ENCODE measurements around the gene FBXW4. TPM values are rescaled to one million over a fixed set of nuclear protein-coding genes. Genes with fewer than 3 reads are reported as not detected.

FBXW4 gene
- total and polyA plus RNA-seq, 2 donors, result 32.0 to 32.9 TPM

- no peaks in the 10 kb centered on the region for H3K27me3 ChIP-seq (ENCODE audit: control insufficient read depth in 2 of 2, insufficient read depth in 1 of 2, low read length in 1 of 2)
- no peak for DNase-seq (ENCODE audit: low read depth in 6 of 9, low spot score in 9 of 9)
- no peak overlapping the region for H3K27ac ChIP-seq (ENCODE audit: low read depth in 1 of 2, low read length in 1 of 2)
- peaks cover 7 to 9% of the 10 kb centered on the region in 2 donors for H3K4me1 ChIP-seq (ENCODE audit: control insufficient read depth in 2 of 2, insufficient read depth in 2 of 2, low read length in 2 of 2)
- no peak overlapping the region for H3K4me3 ChIP-seq (ENCODE audit: low read length in 2 of 2)
- WGBS, result 93% methylated on average over 7 of the region's 7 CpGs
- H3K9me3 ChIP-seq (ENCODE audit: control insufficient read depth in 2 of 2, insufficient read depth in 1 of 2, low read length in 1 of 2), result no peaks in the 10 kb centered on the region
- H3K36me3 ChIP-seq (ENCODE audit: control insufficient read depth in 2 of 2, insufficient read depth in 2 of 2, low read length in 1 of 2), result peaks cover 3 to 5% of the 10 kb centered on the region in 2 donors
These were observed 4.5 kb downstream of the FBXW4 start for GRCh38 chr10:101690461-101690860.

GRCh38 chr10:101687071-101687658 lies 7.8 kb downstream of the FBXW4 start:
- Histone ChIP-seq H3K27me3 (ENCODE audit: control insufficient read depth in 2 of 2, insufficient read depth in 1 of 2, low read length in 1 of 2) (no peaks in the 10 kb centered on the region), H3K4me1 (ENCODE audit: control insufficient read depth in 2 of 2, insufficient read depth in 2 of 2, low read length in 2 of 2) (peaks cover 0 to 7% of the 10 kb centered on the region in 2 donors), H3K27ac (ENCODE audit: low read depth in 1 of 2, low read length in 1 of 2) (no peak overlapping the region), H3K9me3 (ENCODE audit: control insufficient read depth in 2 of 2, insufficient read depth in 1 of 2, low read length in 1 of 2) (no peaks in the 10 kb centered on the region), H3K4me3 (ENCODE audit: low read length in 2 of 2) (no peak overlapping the region), H3K36me3 (ENCODE audit: control insufficient read depth in 2 of 2, insufficient read depth in 2 of 2, low read length in 1 of 2) (peaks cover 3 to 5% of the 10 kb centered on the region in 2 donors)
- no peak for DNase-seq (ENCODE audit: low read depth in 6 of 9, low spot score in 9 of 9)
- WGBS, result 69% methylated on average over 3 of the region's 3 CpGs

GRCh38 chr10:101686133-101686925 lies 8.6 kb downstream of the FBXW4 start:
- H3K9me3 ChIP-seq (ENCODE audit: control insufficient read depth in 2 of 2, insufficient read depth in 1 of 2, low read length in 1 of 2), result no peaks in the 10 kb centered on the region
- H3K4me1 ChIP-seq (ENCODE audit: control insufficient read depth in 2 of 2, insufficient read depth in 2 of 2, low read length in 2 of 2), result peaks cover 0 to 7% of the 10 kb centered on the region in 2 donors
- 98% methylated on average over 5 of the region's 5 CpGs for WGBS
- no peak overlapping the region for H3K27ac ChIP-seq (ENCODE audit: low read depth in 1 of 2, low read length in 1 of 2)
- H3K4me3 ChIP-seq (ENCODE audit: low read length in 2 of 2), result no peak overlapping the region
- DNase-seq (ENCODE audit: low read depth in 6 of 9, low spot score in 9 of 9), result no peak
- no peaks in the 10 kb centered on the region for H3K27me3 ChIP-seq (ENCODE audit: control insufficient read depth in 2 of 2, insufficient read depth in 1 of 2, low read length in 1 of 2)
- peaks cover 3 to 5% of the 10 kb centered on the region in 2 donors for H3K36me3 ChIP-seq (ENCODE audit: control insufficient read depth in 2 of 2, insufficient read depth in 2 of 2, low read length in 1 of 2)

GRCh38 chr10:101684782-101685181 lies 10.2 kb downstream of the FBXW4 start:
- 96% methylated on average over 1 of the region's 1 CpG for WGBS
- peaks cover 0 to 7% of the 10 kb centered on the region in 2 donors for H3K4me1 ChIP-seq (ENCODE audit: control insufficient read depth in 2 of 2, insufficient read depth in 2 of 2, low read length in 2 of 2)

GRCh38 chr10:101683276-101683675 lies 11.7 kb downstream of the FBXW4 start:
- H3K4me1 ChIP-seq (ENCODE audit: control insufficient read depth in 2 of 2, insufficient read depth in 2 of 2, low read length in 2 of 2), result peaks cover 0 to 7% of the 10 kb centered on the region in 2 donors
- H3K27ac ChIP-seq (ENCODE audit: low read depth in 1 of 2, low read length in 1 of 2), result peak overlapping the region in 1 of 2 donors; percentile 18
- no peak overlapping the region for H3K4me3 ChIP-seq (ENCODE audit: low read length in 2 of 2)
- WGBS, result 97% methylated on average over 3 of the region's 3 CpGs
- no peak for DNase-seq (ENCODE audit: low read depth in 6 of 9, low spot score in 9 of 9)
- H3K9me3 ChIP-seq (ENCODE audit: control insufficient read depth in 2 of 2, insufficient read depth in 1 of 2, low read length in 1 of 2), result no peaks in the 10 kb centered on the region
- H3K36me3 ChIP-seq (ENCODE audit: control insufficient read depth in 2 of 2, insufficient read depth in 2 of 2, low read length in 1 of 2), result peaks cover 0 to 5% of the 10 kb centered on the region in 2 donors
- no peaks in the 10 kb centered on the region for H3K27me3 ChIP-seq (ENCODE audit: control insufficient read depth in 2 of 2, insufficient read depth in 1 of 2, low read length in 1 of 2)

More at GRCh38 chr10:101684782-101685181, 10.2 kb downstream of the FBXW4 start:
- no peaks in the 10 kb centered on the region for H3K9me3 ChIP-seq (ENCODE audit: control insufficient read depth in 2 of 2, insufficient read depth in 1 of 2, low read length in 1 of 2)
- DNase-seq (ENCODE audit: low read depth in 6 of 9, low spot score in 9 of 9), result no peak
- H3K4me3 ChIP-seq (ENCODE audit: low read length in 2 of 2), result no peak overlapping the region
- H3K27ac ChIP-seq (ENCODE audit: low read depth in 1 of 2, low read length in 1 of 2), result no peak overlapping the region
- peaks cover 0 to 5% of the 10 kb centered on the region in 2 donors for H3K36me3 ChIP-seq (ENCODE audit: control insufficient read depth in 2 of 2, insufficient read depth in 2 of 2, low read length in 1 of 2)
- no peaks in the 10 kb centered on the region for H3K27me3 ChIP-seq (ENCODE audit: control insufficient read depth in 2 of 2, insufficient read depth in 1 of 2, low read length in 1 of 2)

GRCh38 chr10:101682172-101682825 lies 12.7 kb downstream of the FBXW4 start:
- peaks cover 0 to 7% of the 10 kb centered on the region in 2 donors for H3K4me1 ChIP-seq (ENCODE audit: control insufficient read depth in 2 of 2, insufficient read depth in 2 of 2, low read length in 2 of 2)
- H3K27me3 ChIP-seq (ENCODE audit: control insufficient read depth in 2 of 2, insufficient read depth in 1 of 2, low read length in 1 of 2), result no peaks in the 10 kb centered on the region
- H3K27ac ChIP-seq (ENCODE audit: low read depth in 1 of 2, low read length in 1 of 2), result no peak overlapping the region
- DNase-seq (ENCODE audit: low read depth in 6 of 9, low spot score in 9 of 9), result no peak
- H3K4me3 ChIP-seq (ENCODE audit: low read length in 2 of 2), result no peak overlapping the region
- WGBS, result 31% methylated on average over 2 of the region's 2 CpGs
- peaks cover 0 to 5% of the 10 kb centered on the region in 2 donors for H3K36me3 ChIP-seq (ENCODE audit: control insufficient read depth in 2 of 2, insufficient read depth in 2 of 2, low read length in 1 of 2)
- H3K9me3 ChIP-seq (ENCODE audit: control insufficient read depth in 2 of 2, insufficient read depth in 1 of 2, low read length in 1 of 2), result no peaks in the 10 kb centered on the region

GRCh38 chr10:101676565-101676964 lies 18.4 kb downstream of the FBXW4 start:
- Histone ChIP-seq H3K9me3 (ENCODE audit: control insufficient read depth in 2 of 2, insufficient read depth in 1 of 2, low read length in 1 of 2) (no peaks in the 10 kb centered on the region), H3K27ac (ENCODE audit: low read depth in 1 of 2, low read length in 1 of 2) (no peak overlapping the region), H3K36me3 (ENCODE audit: control insufficient read depth in 2 of 2, insufficient read depth in 2 of 2, low read length in 1 of 2) (peaks cover 22 to 29% of the 10 kb centered on the region in 2 donors), H3K27me3 (ENCODE audit: control insufficient read depth in 2 of 2, insufficient read depth in 1 of 2, low read length in 1 of 2) (no peaks in the 10 kb centered on the region), H3K4me3 (ENCODE audit: low read length in 2 of 2) (no peak overlapping the region), H3K4me1 (ENCODE audit: control insufficient read depth in 2 of 2, insufficient read depth in 2 of 2, low read length in 2 of 2) (no peaks in the 10 kb centered on the region)
- no peak for DNase-seq (ENCODE audit: low read depth in 6 of 9, low spot score in 9 of 9)

GRCh38 chr10:101675115-101675514 lies 19.9 kb downstream of the FBXW4 start:
- H3K27me3 ChIP-seq (ENCODE audit: control insufficient read depth in 2 of 2, insufficient read depth in 1 of 2, low read length in 1 of 2), result no peaks in the 10 kb centered on the region
- H3K4me1 ChIP-seq (ENCODE audit: control insufficient read depth in 2 of 2, insufficient read depth in 2 of 2, low read length in 2 of 2), result no peaks in the 10 kb centered on the region
- peaks cover 30 to 34% of the 10 kb centered on the region in 2 donors for H3K36me3 ChIP-seq (ENCODE audit: control insufficient read depth in 2 of 2, insufficient read depth in 2 of 2, low read length in 1 of 2)
- H3K4me3 ChIP-seq (ENCODE audit: low read length in 2 of 2), result no peak overlapping the region
- no peaks in the 10 kb centered on the region for H3K9me3 ChIP-seq (ENCODE audit: control insufficient read depth in 2 of 2, insufficient read depth in 1 of 2, low read length in 1 of 2)
- no peak overlapping the region for H3K27ac ChIP-seq (ENCODE audit: low read depth in 1 of 2, low read length in 1 of 2)
- no peak for DNase-seq (ENCODE audit: low read depth in 6 of 9, low spot score in 9 of 9)
- WGBS, result over 99% methylated on average over 2 of the region's 2 CpGs

- no peak overlapping the region for H3K27ac ChIP-seq (ENCODE audit: low read depth in 1 of 2, low read length in 1 of 2)
- WGBS, result 95% methylated on average over 6 of the region's 6 CpGs
- no peak for DNase-seq (ENCODE audit: low read depth in 6 of 9, low spot score in 9 of 9)
- H3K27me3 ChIP-seq (ENCODE audit: control insufficient read depth in 2 of 2, insufficient read depth in 1 of 2, low read length in 1 of 2), result no peaks in the 10 kb centered on the region
- H3K9me3 ChIP-seq (ENCODE audit: control insufficient read depth in 2 of 2, insufficient read depth in 1 of 2, low read length in 1 of 2), result no peaks in the 10 kb centered on the region
- peaks cover 48 to 57% of the 10 kb centered on the region in 2 donors for H3K36me3 ChIP-seq (ENCODE audit: control insufficient read depth in 2 of 2, insufficient read depth in 2 of 2, low read length in 1 of 2)
- no peaks in the 10 kb centered on the region for H3K4me1 ChIP-seq (ENCODE audit: control insufficient read depth in 2 of 2, insufficient read depth in 2 of 2, low read length in 2 of 2)
- no peak overlapping the region for H3K4me3 ChIP-seq (ENCODE audit: low read length in 2 of 2)
These were observed 22.4 kb downstream of the FBXW4 start for GRCh38 chr10:101672536-101672935.
